Activated CD8-positive, alpha-beta memory T cell treated with anti-CD3 and anti-CD28 coated beads, Interleukin-2, amount 50 U/mL, for 4 hours (primary cell): ENCODE measurements around the gene RTN1.
"Not testable (repeated sequence)": the region's sequence is repeated elsewhere in the genome, so short reads cannot be mapped to it uniquely, and the experiment has no call there.

Experiments used
- DNase-seq: peaks from one replicate; pipeline ENCODE4 v3.0.0-alpha.2; 2020

Gene RTN1

GRCh38 chr14:59691266-59691665 is 179.3 kb downstream of the RTN1 start:
- no peak for DNase-seq

GRCh38 chr14:59690426-59690825 is 180.2 kb downstream of the RTN1 start:
- DNase-seq: no peak

- DNase-seq: no peak
Measured at GRCh38 chr14:59688224-59689170, 182.1 kb downstream of the RTN1 start.

- no peak for DNase-seq
Measured at GRCh38 chr14:59687663-59688062, 182.9 kb downstream of the RTN1 start.

- DNase-seq: no peak
Measured at GRCh38 chr14:59679872-59680271, 190.7 kb downstream of the RTN1 start.

GRCh38 chr14:59678352-59678751 is 192.2 kb downstream of the RTN1 start:
- no peak for DNase-seq

- no peak for DNase-seq
Measured at GRCh38 chr14:59677771-59678231, 192.8 kb downstream of the RTN1 start.

GRCh38 chr14:59675394-59675793 is 195.2 kb downstream of the RTN1 start:
- DNase-seq: no peak

GRCh38 chr14:59664741-59665140 is 205.8 kb downstream of the RTN1 start:
- no peak for DNase-seq

- no peak for DNase-seq
Measured at GRCh38 chr14:59657769-59658168, 212.8 kb downstream of the RTN1 start.

- no peak for DNase-seq
Measured at GRCh38 chr14:59656473-59656872, 214.1 kb downstream of the RTN1 start.

- not testable (repeated sequence) for DNase-seq
Measured at GRCh38 chr14:59654131-59654530, 216.4 kb downstream of the RTN1 start.

- DNase-seq: not testable (repeated sequence)
Measured at GRCh38 chr14:59646832-59647231, 223.7 kb downstream of the RTN1 start.

GRCh38 chr14:59638885-59639284 is 231.7 kb downstream of the RTN1 start:
- DNase-seq: no peak

GRCh38 chr14:59634617-59635016 is 236.0 kb downstream of the RTN1 start:
- DNase-seq: no peak

GRCh38 chr14:59633486-59633885 is 237.1 kb downstream of the RTN1 start:
- no peak for DNase-seq

- DNase-seq: no peak
Measured at GRCh38 chr14:59632381-59632780, 238.2 kb downstream of the RTN1 start.

GRCh38 chr14:59631237-59631636 is 239.3 kb downstream of the RTN1 start:
- DNase-seq: no peak

GRCh38 chr14:59630288-59630963 is 240.2 kb downstream of the RTN1 start:
- DNase-seq: no peak

- no peak for DNase-seq
Measured at GRCh38 chr14:59629444-59630287, 240.9 kb downstream of the RTN1 start.

GRCh38 chr14:59627011-59627520 is 243.5 kb downstream of the RTN1 start:
- no peak for DNase-seq

- no peak for DNase-seq
Measured at GRCh38 chr14:59622631-59623030, 247.9 kb downstream of the RTN1 start.

GRCh38 chr14:59619061-59619460 is 251.5 kb downstream of the RTN1 start:
- no peak for DNase-seq
